Measurements from ENCODE around the gene KRTAP10-2. TPM values are rescaled to one million over a fixed set of nuclear protein-coding genes. Genes with fewer than 3 reads are reported as not detected.

Gene KRTAP10-2
- total RNA-seq, 4 donors from 2014 or later, result not detected

DNA sequence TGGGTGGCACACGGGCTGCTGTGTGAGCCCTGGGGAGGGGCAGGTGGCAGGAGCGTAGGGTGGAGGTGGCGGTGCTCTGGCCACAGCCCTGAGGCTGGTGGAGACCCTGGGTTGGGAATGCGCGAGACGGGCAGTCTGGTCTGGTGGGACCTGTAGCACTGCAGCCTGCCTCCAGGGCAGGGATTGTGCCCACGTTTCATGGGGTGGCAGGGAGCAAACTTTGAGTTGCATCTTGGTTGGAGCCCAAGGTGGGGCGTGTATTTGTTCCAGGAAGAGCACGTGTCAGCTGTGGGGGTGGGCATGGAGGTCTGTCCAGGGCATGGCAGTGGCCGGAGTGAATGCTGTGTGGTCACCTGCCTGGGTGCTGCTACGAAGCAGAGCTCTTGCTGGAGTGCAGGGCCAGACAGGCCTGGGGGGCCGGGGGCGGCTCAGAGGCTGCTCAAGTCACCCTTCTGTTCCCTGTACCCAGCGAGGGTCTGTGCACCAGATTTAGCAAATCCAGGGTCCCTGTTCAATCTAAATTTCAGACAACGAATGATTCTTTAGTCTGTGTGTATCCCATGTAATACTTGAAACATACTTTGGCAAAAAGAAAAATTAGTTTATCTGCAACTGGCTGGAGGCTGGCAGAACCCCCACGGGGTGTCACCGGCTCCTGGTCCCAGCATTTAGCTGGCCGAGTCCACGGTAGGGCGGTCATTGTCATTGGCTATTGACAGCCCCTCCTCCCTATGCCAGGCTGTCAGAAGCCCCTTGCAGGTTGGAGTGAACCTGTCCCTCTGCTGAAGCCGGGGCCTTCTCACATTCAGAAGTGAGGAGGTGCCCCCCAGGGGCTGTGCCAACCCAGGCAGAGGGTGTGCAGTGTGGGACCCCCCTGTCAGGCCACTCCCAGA lies 38.6 kb downstream of the KRTAP10-2 start:
- DNase-seq (ENCODE audit: extremely low spot score), result no peak
- Histone ChIP-seq H3K4me1 (peaks cover 7 to 10% (median 8%) of the 10 kb centered on the region in 4 donors), H3K4me3 (no peak overlapping the region), H3K27ac (replicated peaks in 1 of 4) (no peak overlapping the region), H3K9me3 (no peaks in the 10 kb centered on the region), H3K36me3 (no peaks in the 10 kb centered on the region), H3K27me3 (peaks cover 0 to 47% (median 0%) of the 10 kb centered on the region in 4 donors)
- intact Hi-C loops (cut with DNase I), result no loop called here
- no peak for TF ChIP-seq EP300 (IDR thresholded peaks at IDR 0.05)
- TF ChIP-seq, protein P1, sequence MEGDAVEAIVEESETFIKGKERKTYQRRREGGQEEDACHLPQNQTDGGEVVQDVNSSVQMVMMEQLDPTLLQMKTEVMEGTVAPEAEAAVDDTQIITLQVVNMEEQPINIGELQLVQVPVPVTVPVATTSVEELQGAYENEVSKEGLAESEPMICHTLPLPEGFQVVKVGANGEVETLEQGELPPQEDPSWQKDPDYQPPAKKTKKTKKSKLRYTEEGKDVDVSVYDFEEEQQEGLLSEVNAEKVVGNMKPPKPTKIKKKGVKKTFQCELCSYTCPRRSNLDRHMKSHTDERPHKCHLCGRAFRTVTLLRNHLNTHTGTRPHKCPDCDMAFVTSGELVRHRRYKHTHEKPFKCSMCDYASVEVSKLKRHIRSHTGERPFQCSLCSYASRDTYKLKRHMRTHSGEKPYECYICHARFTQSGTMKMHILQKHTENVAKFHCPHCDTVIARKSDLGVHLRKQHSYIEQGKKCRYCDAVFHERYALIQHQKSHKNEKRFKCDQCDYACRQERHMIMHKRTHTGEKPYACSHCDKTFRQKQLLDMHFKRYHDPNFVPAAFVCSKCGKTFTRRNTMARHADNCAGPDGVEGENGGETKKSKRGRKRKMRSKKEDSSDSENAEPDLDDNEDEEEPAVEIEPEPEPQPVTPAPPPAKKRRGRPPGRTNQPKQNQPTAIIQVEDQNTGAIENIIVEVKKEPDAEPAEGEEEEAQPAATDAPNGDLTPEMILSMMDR (IDR thresholded peaks at IDR 0.05), result no peak
- TF ChIP-seq POLR2AphosphoS5 (IDR thresholded peaks at IDR 0.05), result no peak
- TF ChIP-seq POLR2A (IDR thresholded peaks at IDR 0.05; ENCODE audit: low read depth), result no peak
- 80% methylated on average over 21 of the region's 21 CpGs for WGBS

DNA sequence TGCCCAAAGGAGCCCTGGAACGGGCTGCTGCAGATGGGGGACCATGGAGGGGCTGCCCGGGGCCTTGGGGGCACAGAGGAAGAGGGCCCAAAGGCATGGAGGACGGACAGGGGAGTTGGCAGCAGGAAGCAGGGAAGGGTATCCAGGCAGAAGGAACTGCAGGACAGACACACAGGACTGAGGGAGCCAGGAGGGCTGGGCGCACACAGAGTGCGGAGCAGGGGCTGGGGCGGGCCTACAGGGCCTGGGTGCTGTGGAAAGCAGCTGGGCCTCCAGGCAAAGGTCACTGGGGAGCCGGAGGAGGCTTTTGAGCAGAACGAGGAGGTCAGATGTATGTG lies 39.4 kb downstream of the KRTAP10-2 start:
- Histone ChIP-seq H3K4me1 (peaks cover 7 to 10% (median 8%) of the 10 kb centered on the region in 4 donors), H3K36me3 (no peaks in the 10 kb centered on the region), H3K9me3 (no peaks in the 10 kb centered on the region), H3K4me3 (no peak overlapping the region), H3K27ac (replicated peaks in 1 of 4) (no peak overlapping the region), H3K27me3 (peaks cover 0 to 53% (median 0%) of the 10 kb centered on the region in 4 donors)
- intact Hi-C loops (cut with DNase I), result loop anchor here (2.0 kb wide), 1 partner anchor 281 kb away; no protein-coding TSS in a partner anchor
- no peak for DNase-seq (ENCODE audit: extremely low spot score)
- TF ChIP-seq EP300 (IDR thresholded peaks at IDR 0.05) (no peak), POLR2AphosphoS5 (IDR thresholded peaks at IDR 0.05) (no peak)
- TF ChIP-seq, protein P1 (IDR thresholded peaks at IDR 0.05), result no peak
- WGBS, result 83% methylated on average over 8 of the region's 8 CpGs

DNA sequence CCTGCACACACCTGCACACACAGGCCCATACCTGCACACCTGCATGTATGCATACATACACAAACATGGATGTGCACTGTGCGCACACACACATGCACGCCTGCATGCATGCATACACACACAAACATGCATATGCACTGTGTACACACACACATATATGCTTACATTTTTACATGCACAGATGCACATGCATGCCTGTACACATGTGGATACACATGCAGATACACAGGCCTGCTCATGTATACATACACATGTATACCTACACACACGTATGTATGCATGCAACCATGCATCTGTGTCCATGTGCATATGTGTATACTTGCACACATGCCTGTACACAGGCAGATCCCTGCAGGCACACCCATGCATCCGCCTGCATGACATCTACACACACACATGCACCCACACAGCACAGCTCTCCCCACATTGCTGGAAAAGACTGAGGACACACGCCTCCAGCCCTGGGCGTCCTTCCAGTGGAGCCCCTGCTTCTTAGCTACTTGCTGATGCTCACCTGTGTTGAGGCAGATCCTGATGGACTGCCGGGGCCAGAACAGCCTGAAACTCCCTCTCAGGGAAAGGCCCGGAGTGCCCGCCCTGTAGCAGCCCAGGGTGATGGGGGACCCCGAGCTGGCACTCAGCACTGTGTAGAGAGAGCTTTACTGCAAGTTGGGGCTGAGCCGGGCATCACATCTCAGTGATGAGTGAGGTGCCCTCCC lies 39.9 kb downstream of the KRTAP10-2 start:
- H3K4me1 ChIP-seq, result peaks cover 7 to 10% (median 8%) of the 10 kb centered on the region in 4 donors
- no peak overlapping the region for H3K4me3 ChIP-seq
- no peak for DNase-seq (ENCODE audit: extremely low spot score)
- intact Hi-C loops (cut with DNase I), result loop anchor here (2.0 kb wide), 1 partner anchor 281 kb away; no protein-coding TSS in a partner anchor
- H3K27ac ChIP-seq (replicated peaks in 1 of 4), result no peak overlapping the region
- 86% methylated on average over 7 of the region's 11 CpGs for WGBS
- H3K36me3 ChIP-seq, result no peaks in the 10 kb centered on the region
- H3K27me3 ChIP-seq, result peaks cover 0 to 59% (median 0%) of the 10 kb centered on the region in 4 donors
- TF ChIP-seq, protein P1 (IDR thresholded peaks at IDR 0.05), result no peak
- TF ChIP-seq POLR2A (IDR thresholded peaks at IDR 0.05; ENCODE audit: low read depth), result no peak
- no peak for TF ChIP-seq EP300 (IDR thresholded peaks at IDR 0.05)
- TF ChIP-seq POLR2AphosphoS5 (IDR thresholded peaks at IDR 0.05), result no peak
- H3K9me3 ChIP-seq, result no peaks in the 10 kb centered on the region

DNA sequence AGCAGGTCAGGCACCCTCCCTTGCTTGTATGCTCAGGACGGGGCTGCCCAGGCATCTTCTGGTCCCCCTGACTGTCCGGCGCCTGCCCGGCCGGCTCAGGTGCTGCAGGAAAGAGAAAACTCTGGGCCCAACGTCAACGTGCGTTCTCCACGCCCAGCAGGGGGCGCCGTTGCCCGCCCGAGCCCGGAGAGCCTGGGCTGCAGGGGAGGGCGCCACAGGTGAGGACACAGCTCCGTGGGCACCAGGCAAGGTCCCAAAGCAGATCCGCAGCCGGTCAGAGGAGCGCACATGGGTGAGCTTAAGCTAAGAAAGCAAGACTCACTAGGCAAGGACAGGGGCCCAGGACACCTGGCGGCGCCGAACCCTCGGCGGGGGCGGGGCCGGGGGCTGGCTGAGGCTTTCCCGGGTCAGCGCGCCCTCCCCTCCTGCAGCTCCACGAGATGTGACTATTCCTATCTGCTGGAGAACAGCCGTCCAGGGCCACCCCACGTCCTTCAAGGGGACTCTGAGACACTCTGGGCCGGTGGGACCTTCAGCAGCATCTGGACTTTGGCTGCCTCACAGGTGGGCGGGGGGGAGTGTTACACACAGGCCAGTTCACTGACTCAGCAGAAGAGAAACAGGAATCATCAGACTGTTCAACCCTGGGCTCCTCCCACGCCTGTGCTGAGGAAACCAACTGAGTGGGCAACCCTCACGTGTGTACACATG lies 40.6 kb downstream of the KRTAP10-2 start:
- TF ChIP-seq EP300 (IDR thresholded peaks at IDR 0.05) (no peak), POLR2A (IDR thresholded peaks at IDR 0.05; ENCODE audit: low read depth) (no peak), POLR2AphosphoS5 (IDR thresholded peaks at IDR 0.05) (peak in 1 of 2 donors; percentile 22)
- TF ChIP-seq, protein P1 (IDR thresholded peaks at IDR 0.05), result peak; percentile 70 to 75 (median 71)
- H3K4me3 ChIP-seq, result peak overlapping the region in 2 of 4 donors; percentile 7 to 16
- no peaks in the 10 kb centered on the region for H3K9me3 ChIP-seq
- no peak for DNase-seq (ENCODE audit: extremely low spot score)
- WGBS, result 21% methylated on average over 16 of the region's 36 CpGs
- H3K27me3 ChIP-seq, result peaks cover 0 to 64% (median 0%) of the 10 kb centered on the region in 4 donors
- H3K36me3 ChIP-seq, result no peaks in the 10 kb centered on the region
- peaks cover 7 to 10% (median 8%) of the 10 kb centered on the region in 4 donors for H3K4me1 ChIP-seq
- intact Hi-C loops (cut with DNase I), result loop anchor here (2.0 kb wide), 1 partner anchor 282 kb away; no protein-coding TSS in a partner anchor
- H3K27ac ChIP-seq (replicated peaks in 1 of 4), result no peak overlapping the region

All from esophagus muscularis mucosa (tissue), 4 donors.